Measurements from ENCODE around the gene AFF4.

Gene AFF4

GRCh38 chr5:132826424-132827082 is 136.9 kb downstream of the AFF4 start:
- no peak for DNase-seq

- no peak for DNase-seq
These were observed 137.5 kb downstream of the AFF4 start for GRCh38 chr5:132825834-132826391.
